B cell (primary cell): Measurements from ENCODE around the gene CIZ1.

ENCODE experiments used
- CTCF ChIP-seq: fragments of 200-600 bp; IDR thresholded peaks from one replicate; pipeline ENCODE4 v1.8.0; 2022; ENCODE audit warnings: antibody characterized with exemption, mild to moderate bottlenecking
- EZH2 ChIP-seq: IDR thresholded peaks from 2 replicates; pipeline ENCODE4 v1.6.1; 2012; ENCODE audit warnings: borderline replicate concordance, low read depth, mild to moderate bottlenecking, moderate library complexity, low read length; ENCODE audit not compliant: insufficient read depth, poor library complexity, severe bottlenecking

- TF ChIP-seq EZH2 (no peak), CTCF (no peak)
Observed at GRCh38 chr9:128218172-128218517, 26.8 kb upstream of the CIZ1 start.
